ENCODE data around the gene RXRA.

GRCh38 chr9:134439368-134439784 lies 113.1 kb downstream of the RXRA start:
- TF ChIP-seq, protein P1, sequence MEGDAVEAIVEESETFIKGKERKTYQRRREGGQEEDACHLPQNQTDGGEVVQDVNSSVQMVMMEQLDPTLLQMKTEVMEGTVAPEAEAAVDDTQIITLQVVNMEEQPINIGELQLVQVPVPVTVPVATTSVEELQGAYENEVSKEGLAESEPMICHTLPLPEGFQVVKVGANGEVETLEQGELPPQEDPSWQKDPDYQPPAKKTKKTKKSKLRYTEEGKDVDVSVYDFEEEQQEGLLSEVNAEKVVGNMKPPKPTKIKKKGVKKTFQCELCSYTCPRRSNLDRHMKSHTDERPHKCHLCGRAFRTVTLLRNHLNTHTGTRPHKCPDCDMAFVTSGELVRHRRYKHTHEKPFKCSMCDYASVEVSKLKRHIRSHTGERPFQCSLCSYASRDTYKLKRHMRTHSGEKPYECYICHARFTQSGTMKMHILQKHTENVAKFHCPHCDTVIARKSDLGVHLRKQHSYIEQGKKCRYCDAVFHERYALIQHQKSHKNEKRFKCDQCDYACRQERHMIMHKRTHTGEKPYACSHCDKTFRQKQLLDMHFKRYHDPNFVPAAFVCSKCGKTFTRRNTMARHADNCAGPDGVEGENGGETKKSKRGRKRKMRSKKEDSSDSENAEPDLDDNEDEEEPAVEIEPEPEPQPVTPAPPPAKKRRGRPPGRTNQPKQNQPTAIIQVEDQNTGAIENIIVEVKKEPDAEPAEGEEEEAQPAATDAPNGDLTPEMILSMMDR (IDR thresholded peaks at IDR 0.05; ENCODE audit: borderline replicate concordance, extremely low read depth, low read length, poor library complexity, severe bottlenecking): no peak
- TF ChIP-seq EZH2 (IDR thresholded peaks at IDR 0.05; ENCODE audit: borderline replicate concordance, low read depth, low read length, severe bottlenecking): no peak
